Stimulated activated naive CD8-positive, alpha-beta T cell treated with anti-CD3 and anti-CD28 coated beads, Interleukin-15, amount 100 ng/mL, for 72 hours (primary cell): Measurements from ENCODE around the gene TSPEAR.
"Not testable (repeated sequence)": the region's sequence is repeated elsewhere in the genome, so short reads cannot be mapped to it uniquely, and the experiment has no call there.

ENCODE experiments used
- ATAC-seq: fragments of 150-1000 bp; cut with Tn5 transposase; 2 replicates; pipeline ENCODE4 v1.10.0; 2021; ENCODE audit warnings: mild to moderate bottlenecking, moderate library complexity
- DNase-seq, 2 donors: peaks; one replicate each; pipeline ENCODE4 v3.0.0; 2021 to 2022
- H3K27ac Mint-ChIP-seq, 2 donors: one replicate each; pipeline ENCODE4 v1.8.0; 2022; ENCODE audit warnings: mild to moderate bottlenecking in 2 of 2, mixed read lengths in 2 of 2, moderate library complexity in 2 of 2
- H3K27me3 Mint-ChIP-seq: one replicate; pipeline ENCODE4 v1.8.0; 2022; ENCODE audit warnings: mixed read lengths
- H3K4me1 Mint-ChIP-seq: one replicate; pipeline ENCODE4 v1.8.0; 2022; ENCODE audit warnings: mild to moderate bottlenecking, mixed read lengths
- H3K4me3 Mint-ChIP-seq, 2 donors: one replicate each; pipeline ENCODE4 v1.8.0; 2022; ENCODE audit warnings: mild to moderate bottlenecking in 2 of 2, mixed read lengths in 2 of 2, moderate library complexity in 1 of 2
- H3K9me3 Mint-ChIP-seq, 2 donors: one replicate each; pipeline ENCODE4 v1.8.0; 2022; ENCODE audit warnings: mixed read lengths in 2 of 2

TSPEAR gene

DNA sequence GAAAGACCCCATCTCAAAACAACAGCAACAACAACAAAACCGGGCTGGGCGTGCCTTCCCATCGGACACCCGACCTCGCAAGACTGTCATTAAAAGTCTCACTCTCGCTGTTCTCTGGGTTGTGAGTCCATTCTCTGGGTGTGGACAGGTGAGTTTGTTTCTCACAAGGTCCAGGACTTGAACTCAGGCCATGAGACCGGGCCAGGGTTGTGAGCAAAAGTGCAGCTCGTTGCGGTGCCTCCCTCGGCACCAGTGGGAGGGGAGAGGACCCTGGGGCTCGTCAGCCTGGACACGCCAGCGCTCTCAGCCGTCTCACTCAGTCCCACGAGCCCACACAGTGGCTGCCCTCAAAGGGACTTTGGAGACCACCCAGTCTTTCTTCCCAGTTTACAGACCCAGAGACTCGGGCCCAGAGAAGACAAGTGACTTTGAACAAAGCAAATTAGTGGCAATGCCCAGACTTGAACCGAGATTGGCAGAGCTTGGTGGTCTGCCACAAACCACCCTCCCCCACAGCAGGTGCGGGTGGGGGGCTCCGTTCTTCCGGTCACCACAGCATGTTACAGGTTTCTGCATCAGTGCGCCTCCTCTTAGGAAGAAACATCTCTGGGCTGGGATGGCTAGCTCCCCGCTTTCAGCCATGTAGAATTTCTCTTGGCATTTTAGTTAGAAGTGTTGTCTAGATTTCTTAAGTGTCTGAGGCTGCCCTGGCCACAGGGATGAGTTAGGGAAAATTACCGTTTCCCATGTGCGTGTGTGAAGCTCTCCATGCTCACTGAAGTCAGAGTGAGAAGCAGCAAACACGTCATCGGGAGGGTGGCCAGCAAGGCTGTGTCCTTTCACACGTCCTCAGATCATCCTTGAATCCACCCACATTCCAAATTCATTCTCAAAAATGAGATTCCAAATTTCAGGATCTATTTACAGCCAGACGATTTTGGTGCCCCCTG lies 227.8 kb downstream of the TSPEAR start:
- Mint-ChIP-seq H3K27me3 (peaks cover 7% of the 10 kb centered on the region), H3K9me3 (no peaks in the 10 kb centered on the region), H3K4me3 (no peak overlapping the region), H3K27ac (no peak overlapping the region), H3K4me1 (peaks cover 25% of the 10 kb centered on the region)
- DNase-seq = no peak
- ATAC-seq = no peak

GRCh38 chr21:44482581-44483287 lies 228.6 kb downstream of the TSPEAR start:
- Mint-ChIP-seq H3K4me3 (no peak overlapping the region), H3K4me1 (peaks cover 25% of the 10 kb centered on the region), H3K27me3 (peaks cover 7% of the 10 kb centered on the region), H3K9me3 (no peaks in the 10 kb centered on the region), H3K27ac (no peak overlapping the region)
- no peak for DNase-seq
- no peak for ATAC-seq

DNA sequence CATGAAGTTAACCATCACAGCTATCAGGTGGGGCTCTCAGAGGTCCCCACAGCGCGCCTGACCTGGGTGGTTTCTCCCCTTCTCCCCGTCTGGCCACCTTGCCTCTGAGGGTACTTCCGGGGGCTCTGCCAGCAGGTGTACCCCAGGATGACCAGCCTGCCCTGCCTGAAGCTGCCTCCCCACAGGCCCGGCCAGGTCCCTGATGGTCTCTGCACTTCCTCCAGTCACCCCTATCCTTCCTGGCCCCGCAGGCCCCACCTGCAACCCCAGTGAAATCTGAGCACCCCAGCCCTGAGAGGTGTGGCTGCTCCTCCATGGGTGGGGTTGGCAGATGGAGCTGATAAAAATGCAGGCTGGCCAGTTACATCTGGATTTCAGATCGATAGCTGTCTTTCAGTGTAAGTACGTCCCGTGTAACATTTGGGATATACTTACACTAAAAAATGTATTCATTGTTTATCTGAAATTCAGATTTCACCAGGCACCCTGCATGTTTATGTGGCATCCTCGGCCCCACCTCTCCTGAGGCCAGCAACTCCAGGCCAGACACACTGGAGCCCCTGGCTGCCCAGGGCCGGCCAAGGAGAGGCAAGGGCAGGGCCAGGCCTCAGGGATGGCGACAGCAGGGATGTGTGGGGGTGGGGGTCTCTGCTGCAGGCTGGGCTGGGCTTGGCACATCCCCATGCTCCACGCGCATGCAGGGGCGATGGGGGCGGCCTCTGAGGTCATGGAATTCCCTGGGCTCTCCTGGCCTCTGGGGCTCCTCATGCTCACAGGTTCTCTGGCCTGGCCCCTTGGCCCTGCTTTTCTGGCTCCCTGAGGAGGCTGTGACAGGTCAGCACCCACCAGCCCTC lies 230.9 kb downstream of the TSPEAR start:
- Mint-ChIP-seq H3K4me3 (no peak overlapping the region), H3K4me1 (peaks cover 17% of the 10 kb centered on the region), H3K27me3 (peaks cover 7% of the 10 kb centered on the region), H3K9me3 (no peaks in the 10 kb centered on the region), H3K27ac (no peak overlapping the region)
- ATAC-seq = no peak
- no peak for DNase-seq

DNA sequence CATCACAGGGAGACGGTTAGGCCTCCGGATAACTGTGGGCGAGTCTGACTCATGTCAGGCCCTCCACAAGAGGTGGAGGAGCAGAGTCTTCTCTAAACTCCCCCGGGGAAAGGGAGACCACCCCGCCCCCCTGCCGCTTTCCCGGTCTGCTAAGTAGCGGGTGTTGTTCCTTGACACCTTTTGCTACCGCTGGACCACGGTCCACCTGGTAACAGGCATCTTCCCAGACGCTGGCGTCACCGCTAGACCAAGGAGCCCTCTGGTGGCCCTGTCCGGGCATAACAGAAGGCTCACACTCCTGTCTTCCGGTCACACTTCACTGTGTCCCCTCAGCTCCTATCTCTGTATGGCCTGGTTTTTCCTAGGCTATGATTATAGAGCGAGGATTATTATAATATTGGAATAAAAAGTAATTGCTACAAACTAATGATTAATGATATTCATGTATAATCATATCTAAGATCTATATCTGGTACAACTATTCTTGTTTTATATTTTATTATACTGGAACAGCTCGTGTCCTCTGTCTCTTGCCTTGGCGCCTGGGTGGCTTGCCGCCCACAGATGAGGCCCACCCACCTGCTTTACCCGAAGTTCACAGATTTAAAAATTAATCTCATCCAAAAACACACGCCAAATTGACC lies 231.7 kb downstream of the TSPEAR start:
- H3K4me3 Mint-ChIP-seq, H3K27me3 Mint-ChIP-seq, H3K27ac Mint-ChIP-seq, H3K9me3 Mint-ChIP-seq, ATAC-seq: not testable (repeated sequence)
- H3K4me1 Mint-ChIP-seq = peaks cover 17% of the 10 kb centered on the region
- peak; percentile 46 to 51 for DNase-seq

GRCh38 chr21:44478801-44479167 lies 232.6 kb downstream of the TSPEAR start:
- no peak for ATAC-seq
- Mint-ChIP-seq H3K4me3 (no peak overlapping the region), H3K9me3 (no peaks in the 10 kb centered on the region), H3K27me3 (no peaks in the 10 kb centered on the region), H3K4me1 (peaks cover 17% of the 10 kb centered on the region), H3K27ac (peak overlapping the region in 1 of 2 donors; percentile 23)
- no peak for DNase-seq

DNA sequence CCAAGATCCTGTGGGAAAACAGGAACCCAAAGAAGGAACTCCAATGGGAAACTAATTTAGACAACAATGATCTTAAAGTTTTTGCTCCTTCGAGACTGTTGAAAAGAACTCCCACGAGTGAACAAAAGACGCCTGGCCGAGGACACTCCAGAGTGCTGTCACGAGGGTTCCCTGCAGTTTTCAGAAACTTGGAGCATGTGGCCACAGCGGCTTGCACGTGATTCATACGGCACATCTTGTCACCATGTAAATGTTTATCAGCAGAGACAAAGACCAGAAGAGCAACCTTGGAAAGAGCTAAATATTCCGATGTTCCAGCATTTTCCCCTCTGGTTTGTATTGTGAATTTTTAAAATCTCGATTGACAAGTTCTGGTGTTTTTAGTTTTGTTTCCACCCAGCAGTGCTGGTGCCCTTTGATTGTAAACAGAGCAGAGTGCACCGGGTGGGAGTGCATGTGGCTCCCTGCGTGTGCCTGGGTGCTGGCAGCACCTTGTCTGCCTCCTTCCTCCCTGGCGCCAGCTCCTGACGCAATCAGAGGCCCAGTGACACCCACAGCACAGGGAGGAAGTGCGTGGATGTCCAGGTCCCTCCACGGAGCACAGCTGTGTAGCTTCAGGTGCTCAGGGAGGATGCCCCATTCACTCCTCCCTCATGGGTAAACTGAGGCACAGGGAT lies 233.1 kb downstream of the TSPEAR start:
- DNase-seq (no peak), ATAC-seq (no peak)
- Mint-ChIP-seq H3K27me3 (no peaks in the 10 kb centered on the region), H3K4me1 (peaks cover 17% of the 10 kb centered on the region), H3K9me3 (no peaks in the 10 kb centered on the region), H3K4me3 (no peak overlapping the region), H3K27ac (peak overlapping the region in 1 of 2 donors; percentile 23)

DNA sequence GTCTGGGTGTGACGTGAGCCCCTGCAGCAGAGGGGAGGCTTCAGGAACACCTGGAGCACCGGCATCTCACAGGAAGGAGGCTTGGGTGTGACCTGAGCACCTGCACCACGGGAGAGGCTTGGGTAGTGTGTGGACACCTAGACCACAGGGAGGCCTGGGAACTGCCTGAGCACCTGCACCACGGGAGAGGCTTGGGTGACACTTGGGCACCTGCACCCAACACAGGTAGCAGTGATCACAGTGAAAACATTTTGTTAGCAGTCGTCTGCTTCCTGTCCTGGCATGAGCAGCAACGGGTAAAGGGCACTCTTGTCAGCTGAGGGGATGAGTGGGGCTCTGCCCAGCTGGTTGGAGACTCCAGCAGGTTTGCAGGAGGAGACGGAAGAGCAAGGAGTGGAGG lies 233.7 kb downstream of the TSPEAR start:
- DNase-seq (no peak), ATAC-seq (no peak)
- Mint-ChIP-seq H3K4me3 (no peak overlapping the region), H3K4me1 (peaks cover 17% of the 10 kb centered on the region), H3K27ac (no peak overlapping the region), H3K27me3 (no peaks in the 10 kb centered on the region), H3K9me3 (no peaks in the 10 kb centered on the region)

GRCh38 chr21:44477131-44477530 lies 234.2 kb downstream of the TSPEAR start:
- Mint-ChIP-seq H3K4me3 (no peak overlapping the region), H3K27me3 (no peaks in the 10 kb centered on the region), H3K27ac (no peak overlapping the region), H3K4me1 (peaks cover 17% of the 10 kb centered on the region), H3K9me3 (no peaks in the 10 kb centered on the region)
- ATAC-seq (no peak), DNase-seq (no peak)

DNA sequence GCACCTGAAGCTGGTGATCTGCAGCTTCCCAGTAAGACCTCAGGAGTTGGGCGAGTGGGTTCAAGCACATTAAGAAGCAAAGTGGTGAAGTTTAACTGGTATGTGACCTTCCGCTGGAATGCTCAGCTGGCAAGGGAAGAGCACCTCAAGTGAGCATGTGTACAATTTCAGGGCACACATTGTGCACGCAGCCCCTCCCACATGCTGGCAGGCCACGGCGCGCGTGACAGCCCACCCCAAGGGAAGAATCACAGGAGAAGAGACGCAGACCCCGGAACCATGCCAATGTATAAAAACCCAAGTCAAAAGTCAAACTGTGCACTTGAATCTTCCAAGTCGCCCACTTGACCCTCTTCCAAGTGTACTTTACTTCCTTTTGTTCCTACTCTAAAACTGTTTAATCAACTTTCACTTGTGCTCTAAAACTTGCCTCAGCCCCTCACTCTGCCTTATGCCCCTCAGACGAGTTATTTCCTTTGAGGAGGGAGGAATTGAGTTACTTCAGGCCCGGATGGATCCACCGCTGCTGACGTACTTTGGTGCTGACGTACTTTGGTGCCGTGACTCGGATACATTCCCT lies 236.0 kb downstream of the TSPEAR start:
- ATAC-seq (no peak), DNase-seq (no peak)
- Mint-ChIP-seq H3K4me1 (peaks cover 17% of the 10 kb centered on the region), H3K4me3 (no peak overlapping the region), H3K27ac (no peak overlapping the region), H3K9me3 (no peaks in the 10 kb centered on the region), H3K27me3 (no peaks in the 10 kb centered on the region)

DNA sequence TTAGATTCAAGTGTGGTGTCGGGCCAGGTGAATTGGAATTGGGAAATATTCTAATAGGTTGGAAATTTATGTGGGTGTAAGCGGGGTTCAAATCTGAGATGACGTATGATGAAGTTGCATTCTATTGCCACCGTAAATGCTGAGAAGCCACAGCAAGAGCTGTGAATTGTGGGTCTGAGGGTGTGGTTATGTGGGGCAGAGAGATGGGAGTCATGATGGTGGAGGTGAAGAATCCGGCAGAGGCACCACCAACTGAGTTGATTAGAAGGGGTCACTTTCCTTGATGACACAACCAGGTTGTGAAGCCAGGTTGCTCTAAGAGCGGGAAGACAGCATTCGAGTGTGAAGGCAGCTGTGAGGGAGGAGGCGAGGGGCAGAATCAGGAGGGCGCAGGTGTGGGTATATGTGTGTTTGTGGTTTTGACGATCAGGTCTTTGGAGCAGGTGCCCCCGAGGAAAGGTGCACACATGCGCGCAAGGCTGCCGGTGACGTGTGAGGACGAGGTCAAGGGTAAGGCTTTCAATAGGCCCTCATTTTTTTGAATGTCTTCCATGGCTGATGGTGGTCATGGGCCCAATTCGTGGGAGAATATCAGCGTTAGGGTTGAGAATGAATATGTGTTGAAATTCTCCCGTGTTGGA lies 237.3 kb downstream of the TSPEAR start:
- DNase-seq = no peak
- Mint-ChIP-seq H3K4me3 (no peak overlapping the region), H3K27me3 (no peaks in the 10 kb centered on the region)

GRCh38 chr21:44471996-44472395 lies 239.4 kb downstream of the TSPEAR start:
- H3K4me3 Mint-ChIP-seq = no peak overlapping the region
- ATAC-seq (no peak), DNase-seq (no peak)
- no peak overlapping the region for H3K27ac Mint-ChIP-seq
- H3K4me1 Mint-ChIP-seq = no peaks in the 10 kb centered on the region
- no peaks in the 10 kb centered on the region for H3K27me3 Mint-ChIP-seq
- H3K9me3 Mint-ChIP-seq = no peaks in the 10 kb centered on the region

More for the DNA sequence above, 237.3 kb downstream of the TSPEAR start:
- Mint-ChIP-seq H3K9me3 (no peaks in the 10 kb centered on the region), H3K4me1 (peaks cover 4% of the 10 kb centered on the region), H3K27ac (no peak overlapping the region)
- ATAC-seq = no peak

DNA sequence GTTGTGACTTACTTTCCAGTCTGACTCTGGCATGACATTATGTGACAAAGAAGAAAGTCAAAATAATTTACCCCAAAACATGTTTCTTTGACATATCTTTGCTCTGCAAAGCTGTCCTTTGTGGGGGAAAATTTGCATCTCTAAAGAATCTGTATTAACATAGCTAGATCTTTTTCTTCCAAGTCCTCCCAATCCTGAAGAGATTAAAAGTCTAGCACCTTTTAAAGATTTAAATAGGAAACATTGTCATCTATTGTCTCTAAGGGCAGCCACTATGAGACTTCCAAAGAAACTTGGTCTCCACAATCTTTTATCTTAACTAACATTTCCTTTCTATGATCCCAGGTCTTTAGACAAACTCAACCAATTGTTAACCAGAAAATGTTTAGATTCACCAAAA lies 240.0 kb downstream of the TSPEAR start:
- ATAC-seq = no peak
- Mint-ChIP-seq H3K9me3 (no peaks in the 10 kb centered on the region), H3K27ac (no peak overlapping the region), H3K4me1 (no peaks in the 10 kb centered on the region), H3K27me3 (no peaks in the 10 kb centered on the region), H3K4me3 (no peak overlapping the region)
- DNase-seq = no peak

DNA sequence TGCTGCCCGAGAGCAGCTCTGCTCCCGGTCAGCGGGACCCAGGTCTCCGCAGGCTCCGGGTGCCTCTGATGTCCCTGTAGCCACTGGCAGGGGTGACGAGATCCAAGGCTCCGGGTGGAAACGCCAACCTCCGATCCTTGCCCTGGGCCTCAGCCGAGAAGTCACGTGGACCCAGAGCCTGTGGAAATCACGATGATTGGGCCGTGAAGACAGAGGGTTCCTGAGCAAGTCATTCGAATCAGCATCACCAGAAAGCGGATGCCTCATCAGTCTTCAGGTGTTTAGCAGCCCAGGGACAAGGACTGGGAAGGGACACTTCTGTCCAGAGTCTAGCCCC lies 243.5 kb downstream of the TSPEAR start:
- ATAC-seq = no peak
- Mint-ChIP-seq H3K4me3 (no peak overlapping the region), H3K27ac (no peak overlapping the region), H3K27me3 (no peaks in the 10 kb centered on the region), H3K9me3 (no peaks in the 10 kb centered on the region), H3K4me1 (no peaks in the 10 kb centered on the region)
- DNase-seq = no peak
